GM06990 (cell line): ENCODE results near the gene DAPL1.

ENCODE experiments used
- DNase-seq: peaks from one replicate; pipeline ENCODE4 v3.0.0-alpha.2; 2011; ENCODE audit not compliant: insufficient read length; ENCODE audit errors: extremely low read depth
- H3K27me3 ChIP-seq: replicated peaks from 2 replicates; pipeline ENCODE4 v1.6.0; 2011; ENCODE audit warnings: low read length; ENCODE audit not compliant: control insufficient read depth, insufficient read depth
- H3K36me3 ChIP-seq: 2 replicates; pipeline ENCODE4 v1.5.1; 2011; ENCODE audit warnings: low read length; ENCODE audit not compliant: control insufficient read depth, insufficient read depth
- H3K4me3 ChIP-seq: replicated peaks from 2 replicates; pipeline ENCODE4 v1.5.1; 2011; ENCODE audit warnings: low read depth, mild to moderate bottlenecking, control low read depth, low read length
- TF ChIP-seq, protein P1 (sequence below): IDR thresholded peaks from 2 replicates; pipeline ENCODE4 v1.5.1; 2011; ENCODE audit warnings: low read length, control low read depth, mild to moderate bottlenecking, inconsistent platforms; ENCODE audit not compliant: insufficient read depth, poor library complexity, severe bottlenecking

DAPL1 gene

DNA sequence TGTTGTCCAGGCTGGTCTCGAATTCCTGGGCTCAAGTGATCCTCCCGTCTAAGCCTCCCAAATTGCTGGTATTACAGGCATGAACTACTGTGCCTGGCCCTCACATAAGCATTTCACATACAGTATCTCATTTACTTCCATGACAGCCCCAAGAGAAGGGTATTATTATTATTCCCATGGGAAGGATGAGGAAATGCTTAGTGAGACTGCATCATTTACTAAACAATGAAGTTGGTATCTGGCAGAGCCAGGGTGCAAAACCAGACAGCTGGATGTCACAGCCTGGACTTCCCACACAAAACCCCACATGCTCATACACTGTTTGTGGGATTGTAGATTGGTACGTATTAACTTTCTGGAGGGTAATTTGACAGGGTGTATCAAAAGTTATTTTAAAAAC, 29.9 kb downstream of the DAPL1 start:
- Histone ChIP-seq H3K36me3 (no peaks in the 10 kb centered on the region), H3K27me3 (no peaks in the 10 kb centered on the region; the same call in 1 of the 2 replicates), H3K4me3 (no peak overlapping the region)
- no peak for DNase-seq
- TF ChIP-seq, protein P1, sequence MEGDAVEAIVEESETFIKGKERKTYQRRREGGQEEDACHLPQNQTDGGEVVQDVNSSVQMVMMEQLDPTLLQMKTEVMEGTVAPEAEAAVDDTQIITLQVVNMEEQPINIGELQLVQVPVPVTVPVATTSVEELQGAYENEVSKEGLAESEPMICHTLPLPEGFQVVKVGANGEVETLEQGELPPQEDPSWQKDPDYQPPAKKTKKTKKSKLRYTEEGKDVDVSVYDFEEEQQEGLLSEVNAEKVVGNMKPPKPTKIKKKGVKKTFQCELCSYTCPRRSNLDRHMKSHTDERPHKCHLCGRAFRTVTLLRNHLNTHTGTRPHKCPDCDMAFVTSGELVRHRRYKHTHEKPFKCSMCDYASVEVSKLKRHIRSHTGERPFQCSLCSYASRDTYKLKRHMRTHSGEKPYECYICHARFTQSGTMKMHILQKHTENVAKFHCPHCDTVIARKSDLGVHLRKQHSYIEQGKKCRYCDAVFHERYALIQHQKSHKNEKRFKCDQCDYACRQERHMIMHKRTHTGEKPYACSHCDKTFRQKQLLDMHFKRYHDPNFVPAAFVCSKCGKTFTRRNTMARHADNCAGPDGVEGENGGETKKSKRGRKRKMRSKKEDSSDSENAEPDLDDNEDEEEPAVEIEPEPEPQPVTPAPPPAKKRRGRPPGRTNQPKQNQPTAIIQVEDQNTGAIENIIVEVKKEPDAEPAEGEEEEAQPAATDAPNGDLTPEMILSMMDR, result no peak

DNA sequence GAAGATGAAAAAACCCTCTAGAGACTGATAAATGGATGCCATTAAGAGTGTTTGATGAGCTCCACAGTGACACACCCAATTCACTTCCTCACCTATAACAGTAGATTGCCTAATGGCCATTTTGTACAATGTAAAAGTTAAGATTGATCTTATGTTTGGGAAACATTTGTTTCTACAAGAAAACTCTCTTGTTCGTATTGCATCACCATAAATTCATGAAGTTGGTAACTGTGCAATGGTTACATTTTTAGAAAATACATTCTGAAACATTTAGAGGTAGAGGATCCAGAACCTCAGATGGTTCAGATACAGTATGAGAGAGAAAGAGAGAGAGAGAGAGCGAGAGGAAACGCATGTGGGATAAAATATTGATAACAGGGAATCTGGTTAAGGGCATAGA, 31.8 kb downstream of the DAPL1 start:
- no peak for DNase-seq
- Histone ChIP-seq H3K27me3 (no peaks in the 10 kb centered on the region; the same call in 1 of the 2 replicates), H3K36me3 (no peaks in the 10 kb centered on the region), H3K4me3 (no peak overlapping the region)
- TF ChIP-seq, protein P1, result no peak

DNA sequence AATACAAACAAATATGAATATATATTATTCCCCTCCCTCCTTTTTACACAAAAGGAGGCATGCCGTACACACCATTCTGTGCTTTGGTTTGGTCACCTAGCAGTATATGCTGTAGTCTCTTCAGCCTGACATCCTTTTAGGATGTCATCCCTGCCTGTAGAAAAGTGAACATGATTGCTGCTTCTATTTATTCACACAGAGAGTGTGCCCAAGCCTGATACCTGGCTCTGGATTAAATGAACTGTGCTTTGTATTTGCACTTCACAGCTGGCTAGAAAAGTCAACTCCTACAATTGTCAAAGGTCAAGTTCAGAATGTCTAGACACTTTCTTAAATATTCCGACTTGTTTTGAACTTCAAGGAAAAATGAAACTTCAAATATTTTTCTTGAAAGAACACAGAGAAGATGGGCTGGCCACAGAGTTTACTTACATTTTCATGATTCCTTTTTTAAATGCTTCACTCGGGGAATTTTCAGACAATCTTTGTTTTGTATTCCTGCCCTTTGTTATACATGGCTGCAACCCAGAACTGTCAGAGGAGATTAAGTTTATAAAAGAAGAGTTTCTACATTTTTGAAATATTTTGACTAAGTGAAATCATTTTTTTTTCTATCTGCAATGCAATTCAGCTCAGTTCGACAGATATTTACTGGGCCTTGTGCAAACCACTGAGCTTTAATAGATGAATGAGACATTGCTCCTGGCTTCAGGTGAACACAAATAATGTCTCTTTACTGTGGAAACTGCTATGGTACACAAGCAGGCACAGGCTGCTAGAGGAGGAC, 33.5 kb downstream of the DAPL1 start:
- TF ChIP-seq, protein P1, result no peak
- H3K4me3 ChIP-seq, result no peak overlapping the region
- DNase-seq, result no peak

DNA sequence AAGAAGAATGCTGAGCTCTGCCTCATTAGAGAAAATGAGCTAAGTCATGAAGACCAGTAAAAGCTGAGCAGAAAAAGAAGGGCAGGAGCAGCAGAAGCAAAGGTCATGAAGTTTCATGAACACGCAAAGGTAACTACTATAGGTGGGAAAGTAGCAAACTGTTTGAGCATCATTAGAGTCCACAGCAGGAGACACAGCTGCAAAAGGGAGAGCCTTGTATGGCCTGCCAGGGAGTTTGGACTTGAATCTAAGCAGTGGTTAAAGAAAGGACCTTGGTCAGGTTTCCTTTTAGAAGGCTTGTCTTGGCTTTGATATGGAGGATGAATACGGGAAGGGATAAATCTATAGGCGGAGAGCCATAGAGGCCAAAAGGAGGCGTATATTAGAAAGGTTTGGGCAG, 34.0 kb downstream of the DAPL1 start:
- no peak overlapping the region for H3K4me3 ChIP-seq
- TF ChIP-seq, protein P1, result no peak
- no peaks in the 10 kb centered on the region for H3K36me3 ChIP-seq
- DNase-seq, result no peak
- no peaks in the 10 kb centered on the region; the same call in 1 of the 2 replicates for H3K27me3 ChIP-seq

More for the DNA sequence above, 33.5 kb downstream of the DAPL1 start:
- H3K27me3 ChIP-seq, result no peaks in the 10 kb centered on the region; the same call in 1 of the 2 replicates
- H3K36me3 ChIP-seq, result no peaks in the 10 kb centered on the region

DNA sequence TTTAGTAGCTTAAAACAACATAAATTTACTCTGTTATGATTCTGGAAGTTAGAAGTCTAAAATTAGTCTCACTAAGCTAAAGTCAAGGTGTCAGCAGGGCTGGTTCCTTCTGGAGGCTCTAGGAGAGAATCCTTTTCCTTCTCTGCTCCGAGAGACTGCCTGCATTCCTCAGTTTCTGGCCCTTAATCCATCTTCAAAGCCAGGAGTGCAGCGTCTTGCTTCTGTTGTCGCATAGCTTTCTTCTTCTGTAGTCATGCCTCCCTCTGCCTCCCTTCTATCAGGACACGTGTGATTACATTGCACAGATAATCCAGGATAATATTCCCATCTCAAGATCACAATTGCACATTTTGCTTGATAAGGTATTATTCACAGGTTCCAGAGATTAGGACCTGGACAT, 35.1 kb downstream of the DAPL1 start:
- no peak for DNase-seq
- no peaks in the 10 kb centered on the region; the same call in 1 of the 2 replicates for H3K27me3 ChIP-seq
- TF ChIP-seq, protein P1, result no peak
- no peak overlapping the region for H3K4me3 ChIP-seq
- no peaks in the 10 kb centered on the region for H3K36me3 ChIP-seq
